Measurements from ENCODE around the gene GAL3ST3. TPM values are rescaled to one million over a fixed set of nuclear protein-coding genes. Genes with fewer than 3 reads are reported as not detected.

The GAL3ST3 gene
- polyA plus RNA-seq, 1 experiment = not detected

DNA sequence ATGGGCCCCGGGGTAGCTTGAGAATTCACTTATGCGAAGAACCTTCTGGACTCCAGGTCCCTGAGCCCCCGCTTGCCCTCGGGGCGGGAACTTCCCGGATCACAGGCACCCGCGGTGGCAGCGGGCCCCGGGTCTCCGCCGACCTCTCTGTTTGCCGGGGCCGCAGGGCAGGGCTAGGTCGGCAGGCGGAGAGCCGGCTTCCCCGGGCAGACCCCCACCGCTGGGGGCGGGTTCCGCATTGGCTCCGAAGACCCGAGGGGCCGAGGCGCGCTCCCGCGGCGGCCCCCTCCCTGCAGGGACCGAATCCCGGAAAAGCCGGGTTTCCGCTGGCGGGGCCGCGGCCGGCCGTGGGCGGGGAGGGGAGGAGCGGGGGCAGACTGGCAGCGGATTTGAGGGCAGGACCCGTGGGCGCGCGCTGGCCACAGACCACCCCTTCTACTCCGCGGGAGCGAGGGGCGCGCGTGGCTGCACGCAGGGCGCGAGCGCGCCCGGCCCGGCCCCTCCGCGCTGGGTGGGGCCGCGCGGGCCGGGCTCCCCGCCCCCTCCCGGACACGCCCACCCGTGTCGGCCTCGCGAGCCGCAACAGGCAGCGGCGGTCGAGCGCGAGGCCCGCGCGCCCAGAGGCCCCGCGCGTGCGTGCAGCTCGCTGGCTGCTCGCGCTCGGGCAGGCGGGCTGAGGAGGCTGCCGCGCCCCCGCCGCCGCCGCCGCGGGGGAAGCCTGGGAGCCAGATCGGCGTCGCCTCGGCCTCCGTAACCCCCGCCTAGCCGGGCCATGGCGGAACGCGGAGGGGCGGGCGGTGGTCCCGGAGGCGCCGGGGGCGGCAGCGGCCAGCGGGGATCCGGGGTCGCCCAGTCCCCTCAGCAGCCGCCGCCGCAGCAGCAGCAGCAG, 21.0 kb upstream of the GAL3ST3 start, which contains the start of gene PACS1:
PACS1 (plus strand) TSS at position 558 of the 889 bp plus-strand sequence; CDS start at position 773, 215 bp downstream.
- H3K27me3 ChIP-seq (ENCODE audit: control insufficient read depth, insufficient read depth, low read length) = no peaks in the 10 kb centered on the region
- TF ChIP-seq, protein P1, sequence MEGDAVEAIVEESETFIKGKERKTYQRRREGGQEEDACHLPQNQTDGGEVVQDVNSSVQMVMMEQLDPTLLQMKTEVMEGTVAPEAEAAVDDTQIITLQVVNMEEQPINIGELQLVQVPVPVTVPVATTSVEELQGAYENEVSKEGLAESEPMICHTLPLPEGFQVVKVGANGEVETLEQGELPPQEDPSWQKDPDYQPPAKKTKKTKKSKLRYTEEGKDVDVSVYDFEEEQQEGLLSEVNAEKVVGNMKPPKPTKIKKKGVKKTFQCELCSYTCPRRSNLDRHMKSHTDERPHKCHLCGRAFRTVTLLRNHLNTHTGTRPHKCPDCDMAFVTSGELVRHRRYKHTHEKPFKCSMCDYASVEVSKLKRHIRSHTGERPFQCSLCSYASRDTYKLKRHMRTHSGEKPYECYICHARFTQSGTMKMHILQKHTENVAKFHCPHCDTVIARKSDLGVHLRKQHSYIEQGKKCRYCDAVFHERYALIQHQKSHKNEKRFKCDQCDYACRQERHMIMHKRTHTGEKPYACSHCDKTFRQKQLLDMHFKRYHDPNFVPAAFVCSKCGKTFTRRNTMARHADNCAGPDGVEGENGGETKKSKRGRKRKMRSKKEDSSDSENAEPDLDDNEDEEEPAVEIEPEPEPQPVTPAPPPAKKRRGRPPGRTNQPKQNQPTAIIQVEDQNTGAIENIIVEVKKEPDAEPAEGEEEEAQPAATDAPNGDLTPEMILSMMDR (IDR thresholded peaks at IDR 0.05; ENCODE audit: insufficient read depth, low read depth, low read length) = no peak
- CTCF ChIA-PET = interaction anchor here (0.7 to 5.2 kb wide), 12 partner anchors 9 to 290 kb away, joined by 3 to 125 read pairs (median 8); partner anchors contain the start of gene SF3B2
- peaks cover 24% of the 10 kb centered on the region for H3K36me3 ChIP-seq (ENCODE audit: control insufficient read depth, insufficient read depth, low read length)
- DNase-seq (ENCODE audit: low read depth) = peak; percentile 26
- peak within 1 kb of the TSS; percentile 84 for H3K4me3 ChIP-seq (ENCODE audit: low read depth, low read length)
- POLR2A ChIA-PET = interaction anchor here (0.7 kb wide), 1 partner anchor 195 kb away, joined by 3 read pairs; no protein-coding TSS in a partner anchor

DNA sequence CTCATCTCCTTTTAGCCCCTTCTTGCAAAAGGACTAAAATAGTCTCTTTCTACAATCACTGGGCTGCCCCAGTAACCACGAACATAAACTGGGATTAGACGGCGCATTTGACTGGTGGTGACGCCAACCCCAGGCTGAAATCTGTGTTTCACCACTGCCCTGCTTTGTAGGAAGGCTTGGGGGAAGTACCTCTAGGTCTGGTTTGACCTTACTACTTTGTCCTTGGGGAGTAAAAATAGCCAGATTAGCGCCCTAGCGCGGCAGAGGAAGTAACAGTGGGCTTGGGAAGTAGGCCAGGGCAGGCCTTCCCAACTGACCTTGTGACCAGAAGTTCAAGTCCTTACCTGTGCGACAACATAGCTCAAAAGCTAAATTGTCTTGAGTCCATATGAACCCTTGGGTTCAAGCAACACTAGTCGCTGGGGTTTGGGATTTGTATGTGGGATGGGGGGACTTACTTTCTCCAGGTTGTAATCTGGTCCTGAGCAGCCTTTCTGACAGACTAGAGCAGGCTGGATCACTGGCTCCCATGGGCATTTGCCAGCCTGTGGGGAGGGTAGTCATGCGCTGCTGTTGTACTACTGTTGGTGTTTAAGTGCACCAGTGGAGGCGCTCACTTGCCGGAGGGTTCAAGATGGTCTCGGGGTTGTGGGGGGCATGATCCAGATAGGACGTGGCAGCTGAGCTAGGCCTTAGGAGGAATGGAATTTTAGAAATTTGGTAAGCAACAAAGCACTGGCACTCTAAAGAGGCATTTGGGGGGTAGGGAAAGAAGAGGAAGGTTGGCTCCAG, 20.2 kb upstream of the GAL3ST3 start:
- CTCF ChIA-PET = interaction anchor here (0.7 to 5.2 kb wide), 20 partner anchors 10 to 289 kb away, joined by 3 to 125 read pairs (median 4); partner anchors contain the start of gene SF3B2
- H3K36me3 ChIP-seq (ENCODE audit: control insufficient read depth, insufficient read depth, low read length) = peaks cover 24% of the 10 kb centered on the region
- peak overlapping the region; percentile 48 for H3K4me3 ChIP-seq (ENCODE audit: low read depth, low read length)
- TF ChIP-seq, protein P1 (IDR thresholded peaks at IDR 0.05; ENCODE audit: insufficient read depth, low read depth, low read length) = peak; percentile 34; the same call in 1 of the 2 replicates
- POLR2A ChIA-PET = interaction anchor here (0.7 kb wide), 1 partner anchor 196 kb away, joined by 3 read pairs; no protein-coding TSS in a partner anchor
- DNase-seq (ENCODE audit: low read depth) = no peak
- H3K27me3 ChIP-seq (ENCODE audit: control insufficient read depth, insufficient read depth, low read length) = no peaks in the 10 kb centered on the region

DNA sequence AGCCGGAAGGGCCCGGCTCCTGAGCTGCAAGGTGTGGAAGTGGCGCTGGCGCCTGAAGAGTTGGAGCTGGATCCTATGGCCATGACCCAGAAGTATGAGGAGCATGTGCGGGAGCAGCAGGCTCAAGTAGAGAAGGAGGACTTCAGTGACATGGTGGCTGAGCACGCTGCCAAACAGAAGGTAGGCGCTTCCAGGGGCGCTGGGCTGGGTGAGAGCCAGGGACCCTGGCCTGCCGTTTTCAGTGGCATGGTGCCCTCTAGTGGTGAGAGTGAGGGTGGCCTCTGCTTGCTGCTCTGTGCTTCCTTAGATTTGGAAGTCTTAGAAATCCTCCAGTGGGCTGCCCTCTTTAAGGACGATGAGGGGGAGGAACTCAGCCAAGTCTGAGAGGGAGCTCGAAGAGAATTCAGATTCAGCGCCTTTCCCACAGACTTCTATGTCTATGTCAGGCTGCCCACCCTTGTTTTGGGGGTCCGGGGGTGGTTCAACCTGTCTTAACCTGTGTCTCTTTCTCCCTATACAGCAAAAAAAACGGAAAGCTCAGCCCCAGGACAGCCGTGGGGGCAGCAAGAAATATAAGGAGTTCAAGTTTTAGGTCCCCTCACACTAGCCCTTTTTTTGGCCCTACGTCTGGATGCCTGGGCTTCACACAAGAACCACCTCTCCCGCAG, 19.3 kb upstream of the GAL3ST3 start:
- no peak overlapping the region for H3K4me3 ChIP-seq (ENCODE audit: low read depth, low read length)
- DNase-seq (ENCODE audit: low read depth) = no peak
- H3K36me3 ChIP-seq (ENCODE audit: control insufficient read depth, insufficient read depth, low read length) = peaks cover 32% of the 10 kb centered on the region
- TF ChIP-seq, protein P1 (IDR thresholded peaks at IDR 0.05; ENCODE audit: insufficient read depth, low read depth, low read length) = peak; percentile 94
- no peaks in the 10 kb centered on the region for H3K27me3 ChIP-seq (ENCODE audit: control insufficient read depth, insufficient read depth, low read length)
- CTCF ChIA-PET = interaction anchor here (0.7 to 5.2 kb wide), 24 partner anchors 11 to 288 kb away, joined by 3 to 125 read pairs (median 4); partner anchors contain the start of gene SF3B2
- POLR2A ChIA-PET = no interaction called here

DNA sequence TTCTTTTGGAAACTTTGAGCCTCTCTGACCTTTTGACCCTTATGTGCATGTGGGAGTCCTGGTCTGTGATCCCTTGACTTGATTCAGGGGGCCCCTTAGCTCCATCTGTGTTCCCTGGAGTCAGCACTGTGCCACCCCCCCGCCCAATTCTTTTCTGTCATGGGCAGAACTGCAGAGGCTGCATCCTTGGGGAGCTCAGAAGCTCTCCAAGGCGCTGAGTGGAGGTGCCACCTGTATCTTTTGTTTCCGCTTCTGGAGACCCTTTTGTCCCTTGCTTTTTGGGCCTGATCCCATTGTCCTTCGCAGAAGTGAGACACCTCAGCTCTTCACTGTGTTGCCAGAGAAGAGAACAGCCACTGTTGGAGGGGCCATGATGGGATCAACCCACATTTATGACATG, 18.7 kb upstream of the GAL3ST3 start:
- ChIA-PET POLR2A (no interaction called here), CTCF (interaction anchor here (0.9 to 5.2 kb wide), 14 partner anchors 11 to 196 kb away, joined by 3 to 125 read pairs (median 5); partner anchors contain the start of genes FIBP and SF3B2)
- Histone ChIP-seq H3K27me3 (ENCODE audit: control insufficient read depth, insufficient read depth, low read length) (no peaks in the 10 kb centered on the region), H3K36me3 (ENCODE audit: control insufficient read depth, insufficient read depth, low read length) (peaks cover 34% of the 10 kb centered on the region), H3K4me3 (ENCODE audit: low read depth, low read length) (no peak overlapping the region)
- DNase-seq (ENCODE audit: low read depth) = no peak
- TF ChIP-seq, protein P1 (IDR thresholded peaks at IDR 0.05; ENCODE audit: insufficient read depth, low read depth, low read length) = no peak

Data from BJ (cell line).